ENCODE measurements around the gene ANKEF1. TPM values are rescaled to one million over a fixed set of nuclear protein-coding genes. Genes with fewer than 3 reads are reported as not detected.
A peak's percentile ranks its signal among the peaks of the same experiment; 100 is the strongest.

ANKEF1 gene
- polyA plus RNA-seq, 1 donor (not counting 4 experiments of a cell fraction or from before 2014, with no cell fraction given), result 12.4 TPM

GRCh38 chr20:10090588-10091166, 55.9 kb downstream of the ANKEF1 start:
- no peak overlapping the region for H3K4me2 ChIP-seq (ENCODE audit: control insufficient read depth, extremely low read depth, insufficient read depth, low read depth, low read length)
- TF ChIP-seq EZH2 (IDR thresholded peaks at IDR 0.05; ENCODE audit: low read length) (no peak), CTCF (optimal IDR thresholded peaks at IDR 0.05 in 1 of 3, IDR thresholded peaks at IDR 0.05 in 1 of 3, conservative IDR thresholded peaks at IDR 0.05 in 1 of 3; ENCODE audit: extremely low read depth in 1 of 3, insufficient read depth in 2 of 3, low read length in 3 of 3) (peak; percentile 75 to 83 (median 77))
- H4K20me1 ChIP-seq (ENCODE audit: control insufficient read depth, extremely low read depth, insufficient read depth, low read length), result no peaks in the 10 kb centered on the region
- no peak overlapping the region for H3K4me3 ChIP-seq (ENCODE audit: control insufficient read depth in 2 of 3, extremely low read depth in 1 of 3, insufficient read depth in 2 of 3, low read depth in 1 of 3, low read length in 3 of 3)
- no peak overlapping the region for H2AFZ ChIP-seq (ENCODE audit: control insufficient read depth, low read length)
- no peaks in the 10 kb centered on the region for H3K36me3 ChIP-seq (ENCODE audit: control insufficient read depth in 2 of 2, extremely low read depth in 1 of 2, insufficient read depth in 2 of 2, low read length in 2 of 2)
- H3K27ac ChIP-seq (ENCODE audit: control insufficient read depth, insufficient read depth, low read length), result no peak overlapping the region
- no peaks in the 10 kb centered on the region for H3K9me3 ChIP-seq (ENCODE audit: control insufficient read depth, low read depth, low read length)
- no peak overlapping the region for H3K9ac ChIP-seq (ENCODE audit: control insufficient read depth, extremely low read depth, insufficient read depth, low read length)
- no peaks in the 10 kb centered on the region for H3K27me3 ChIP-seq (ENCODE audit: control insufficient read depth, extremely low read depth, insufficient read depth, low read length)
- H3K4me1 ChIP-seq (ENCODE audit: control insufficient read depth, extremely low read depth, insufficient read depth, low read length), result peaks cover 30% of the 10 kb centered on the region
- FAIRE-seq (peak; percentile 63), DNase-seq (ENCODE audit: low read depth, low spot score) (no peak)
- H3K9me1 ChIP-seq (ENCODE audit: control insufficient read depth, extremely low read depth, insufficient read depth, low read length), result peaks cover 3% of the 10 kb centered on the region
- dilution Hi-C loops (cut with MboI; ENCODE audit: extremely low pct_ligation_motif_present, low sequenced_read_pairs), result loop anchor here (25.0 kb wide), 1 partner anchor 103 kb away; no protein-coding TSS in a partner anchor
- H3K79me2 ChIP-seq (ENCODE audit: control insufficient read depth, insufficient read depth, low read length), result no peaks in the 10 kb centered on the region

- no peaks in the 10 kb centered on the region for H3K27me3 ChIP-seq (ENCODE audit: control insufficient read depth, extremely low read depth, insufficient read depth, low read length)
- no peaks in the 10 kb centered on the region for H4K20me1 ChIP-seq (ENCODE audit: control insufficient read depth, extremely low read depth, insufficient read depth, low read length)
- no peak overlapping the region for H3K9ac ChIP-seq (ENCODE audit: control insufficient read depth, extremely low read depth, insufficient read depth, low read length)
- H3K79me2 ChIP-seq (ENCODE audit: control insufficient read depth, insufficient read depth, low read length), result no peaks in the 10 kb centered on the region
- H3K9me1 ChIP-seq (ENCODE audit: control insufficient read depth, extremely low read depth, insufficient read depth, low read length), result peaks cover 3% of the 10 kb centered on the region
- dilution Hi-C loops (cut with MboI; ENCODE audit: extremely low pct_ligation_motif_present, low sequenced_read_pairs), result loop anchor here (25.0 kb wide), 1 partner anchor 106 kb away; no protein-coding TSS in a partner anchor
- peak; percentile 99 for FAIRE-seq
- H3K36me3 ChIP-seq (ENCODE audit: control insufficient read depth in 2 of 2, extremely low read depth in 1 of 2, insufficient read depth in 2 of 2, low read length in 2 of 2), result no peaks in the 10 kb centered on the region
- TF ChIP-seq EZH2 (IDR thresholded peaks at IDR 0.05; ENCODE audit: low read length), result no peak
- TF ChIP-seq CTCF (optimal IDR thresholded peaks at IDR 0.05 in 1 of 3, IDR thresholded peaks at IDR 0.05 in 1 of 3, conservative IDR thresholded peaks at IDR 0.05 in 1 of 3; ENCODE audit: extremely low read depth in 1 of 3, insufficient read depth in 2 of 3, low read length in 3 of 3), result no peak
- H3K27ac ChIP-seq (ENCODE audit: control insufficient read depth, insufficient read depth, low read length), result no peak overlapping the region
- H3K9me3 ChIP-seq (ENCODE audit: control insufficient read depth, low read depth, low read length), result no peaks in the 10 kb centered on the region
- H3K4me2 ChIP-seq (ENCODE audit: control insufficient read depth, extremely low read depth, insufficient read depth, low read depth, low read length), result peak overlapping the region; percentile 49
- no peak overlapping the region for H2AFZ ChIP-seq (ENCODE audit: control insufficient read depth, low read length)
- no peak for DNase-seq (ENCODE audit: low read depth, low spot score)
- H3K4me3 ChIP-seq (ENCODE audit: control insufficient read depth in 2 of 3, extremely low read depth in 1 of 3, insufficient read depth in 2 of 3, low read depth in 1 of 3, low read length in 3 of 3), result no peak overlapping the region
- H3K4me1 ChIP-seq (ENCODE audit: control insufficient read depth, extremely low read depth, insufficient read depth, low read length), result peaks cover 30% of the 10 kb centered on the region
These were observed 58.4 kb downstream of the ANKEF1 start for GRCh38 chr20:10093087-10093591.

Measured in keratinocyte (primary cell).